Activated naive CD8-positive, alpha-beta T cell treated with anti-CD3 and anti-CD28 coated beads for 36 hours (primary cell): Measurements from ENCODE around the gene UBXN6. TPM values are rescaled to one million over a fixed set of nuclear protein-coding genes. Genes with fewer than 3 reads are reported as not detected.
A peak's percentile ranks its signal among the peaks of the same experiment; 100 is the strongest.

Experiments used
- DNase-seq: peaks from one replicate; pipeline ENCODE4 v3.0.0; 2021
- H3K27ac Mint-ChIP-seq: one replicate; pipeline ENCODE4 v1.8.0; 2022; ENCODE audit warnings: mild to moderate bottlenecking, moderate library complexity, mixed read lengths
- H3K27me3 Mint-ChIP-seq: one replicate; pipeline ENCODE4 v1.8.0; 2022; ENCODE audit warnings: mild to moderate bottlenecking, mixed read lengths
- H3K36me3 Mint-ChIP-seq: one replicate; pipeline ENCODE4 v1.8.0; 2021; ENCODE audit warnings: mild to moderate bottlenecking, mixed read lengths
- H3K4me1 Mint-ChIP-seq: one replicate; pipeline ENCODE4 v1.8.0; 2021; ENCODE audit warnings: mixed read lengths
- H3K4me3 Mint-ChIP-seq: one replicate; pipeline ENCODE4 v1.8.0; 2022; ENCODE audit warnings: mild to moderate bottlenecking, moderate library complexity, mixed read lengths
- H3K9me3 Mint-ChIP-seq: one replicate; pipeline ENCODE4 v1.8.0; 2022; ENCODE audit warnings: mixed read lengths
- total RNA-seq, 2 experiments: library from RNA; stranded (reverse); gene quantifications; one replicate each; pipeline ENCODE4 v1.2.3, GENCODE V29; 2021

The UBXN6 gene
- total RNA-seq, 2 experiments from 2014 or later: 37.0 to 37.8 TPM

GRCh38 chr19:4443188-4443587, 14.4 kb downstream of the UBXN6 start:
- H3K9me3 Mint-ChIP-seq: no peaks in the 10 kb centered on the region
- no peak overlapping the region for H3K27ac Mint-ChIP-seq
- H3K4me1 Mint-ChIP-seq: no peaks in the 10 kb centered on the region
- no peaks in the 10 kb centered on the region for H3K27me3 Mint-ChIP-seq
- DNase-seq: no peak
- no peak overlapping the region for H3K4me3 Mint-ChIP-seq
- peaks cover 22% of the 10 kb centered on the region for H3K36me3 Mint-ChIP-seq

GRCh38 chr19:4442819-4443146, 14.8 kb downstream of the UBXN6 start:
- Mint-ChIP-seq H3K36me3 (peaks cover 25% of the 10 kb centered on the region), H3K27ac (no peak overlapping the region), H3K27me3 (no peaks in the 10 kb centered on the region), H3K4me3 (no peak overlapping the region), H3K4me1 (no peaks in the 10 kb centered on the region), H3K9me3 (no peaks in the 10 kb centered on the region)
- no peak for DNase-seq

- DNase-seq: no peak
- Mint-ChIP-seq H3K27ac (peak overlapping the region; percentile 58), H3K4me1 (no peaks in the 10 kb centered on the region), H3K4me3 (no peak overlapping the region), H3K27me3 (no peaks in the 10 kb centered on the region), H3K9me3 (no peaks in the 10 kb centered on the region), H3K36me3 (peaks cover 25% of the 10 kb centered on the region)
Observed at GRCh38 chr19:4441994-4442818, 15.4 kb downstream of the UBXN6 start.

- Mint-ChIP-seq H3K27me3 (no peaks in the 10 kb centered on the region), H3K9me3 (no peaks in the 10 kb centered on the region), H3K4me3 (no peak overlapping the region), H3K4me1 (no peaks in the 10 kb centered on the region), H3K27ac (no peak overlapping the region), H3K36me3 (peaks cover 38% of the 10 kb centered on the region)
- DNase-seq: no peak
Observed at GRCh38 chr19:4439243-4439642, 18.4 kb downstream of the UBXN6 start.

- H3K27ac Mint-ChIP-seq: no peak overlapping the region
- no peaks in the 10 kb centered on the region for H3K27me3 Mint-ChIP-seq
- DNase-seq: no peak
- H3K4me3 Mint-ChIP-seq: no peak overlapping the region
- H3K9me3 Mint-ChIP-seq: no peaks in the 10 kb centered on the region
- H3K36me3 Mint-ChIP-seq: peaks cover 45% of the 10 kb centered on the region
- no peaks in the 10 kb centered on the region for H3K4me1 Mint-ChIP-seq
Observed at GRCh38 chr19:4437103-4437502, 20.5 kb downstream of the UBXN6 start.

GRCh38 chr19:4436231-4436630, 21.4 kb downstream of the UBXN6 start:
- Mint-ChIP-seq H3K9me3 (no peaks in the 10 kb centered on the region), H3K4me1 (no peaks in the 10 kb centered on the region), H3K4me3 (no peak overlapping the region), H3K27me3 (no peaks in the 10 kb centered on the region), H3K27ac (no peak overlapping the region), H3K36me3 (peaks cover 48% of the 10 kb centered on the region)
- DNase-seq: no peak

- no peaks in the 10 kb centered on the region for H3K4me1 Mint-ChIP-seq
- H3K9me3 Mint-ChIP-seq: no peaks in the 10 kb centered on the region
- DNase-seq: no peak
- H3K36me3 Mint-ChIP-seq: peaks cover 52% of the 10 kb centered on the region
- H3K27ac Mint-ChIP-seq: no peak overlapping the region
- H3K4me3 Mint-ChIP-seq: no peak overlapping the region
- no peaks in the 10 kb centered on the region for H3K27me3 Mint-ChIP-seq
Observed at GRCh38 chr19:4434391-4434790, 23.2 kb downstream of the UBXN6 start.

- no peaks in the 10 kb centered on the region for H3K4me1 Mint-ChIP-seq
- no peak overlapping the region for H3K4me3 Mint-ChIP-seq
- H3K27ac Mint-ChIP-seq: no peak overlapping the region
- H3K36me3 Mint-ChIP-seq: peaks cover 51% of the 10 kb centered on the region
- H3K9me3 Mint-ChIP-seq: no peaks in the 10 kb centered on the region
- no peak for DNase-seq
- no peaks in the 10 kb centered on the region for H3K27me3 Mint-ChIP-seq
Observed at GRCh38 chr19:4432918-4433506, 24.6 kb downstream of the UBXN6 start.

GRCh38 chr19:4431808-4432674, 25.6 kb downstream of the UBXN6 start:
- Mint-ChIP-seq H3K27ac (no peak overlapping the region), H3K4me3 (no peak overlapping the region), H3K4me1 (no peaks in the 10 kb centered on the region), H3K36me3 (peaks cover 50% of the 10 kb centered on the region), H3K27me3 (no peaks in the 10 kb centered on the region), H3K9me3 (no peaks in the 10 kb centered on the region)
- DNase-seq: no peak

- DNase-seq: no peak
- no peaks in the 10 kb centered on the region for H3K27me3 Mint-ChIP-seq
- H3K9me3 Mint-ChIP-seq: no peaks in the 10 kb centered on the region
- no peak overlapping the region for H3K4me3 Mint-ChIP-seq
- no peak overlapping the region for H3K27ac Mint-ChIP-seq
- H3K4me1 Mint-ChIP-seq: no peaks in the 10 kb centered on the region
- peaks cover 50% of the 10 kb centered on the region for H3K36me3 Mint-ChIP-seq
Observed at GRCh38 chr19:4431296-4431695, 26.3 kb downstream of the UBXN6 start.

GRCh38 chr19:4430760-4431159, 26.8 kb downstream of the UBXN6 start:
- no peaks in the 10 kb centered on the region for H3K27me3 Mint-ChIP-seq
- no peak for DNase-seq
- H3K9me3 Mint-ChIP-seq: no peaks in the 10 kb centered on the region
- no peak overlapping the region for H3K27ac Mint-ChIP-seq
- H3K36me3 Mint-ChIP-seq: peaks cover 52% of the 10 kb centered on the region
- no peaks in the 10 kb centered on the region for H3K4me1 Mint-ChIP-seq
- no peak overlapping the region for H3K4me3 Mint-ChIP-seq

GRCh38 chr19:4429771-4430171, 27.8 kb downstream of the UBXN6 start:
- Mint-ChIP-seq H3K9me3 (no peaks in the 10 kb centered on the region), H3K36me3 (peaks cover 49% of the 10 kb centered on the region), H3K4me3 (no peak overlapping the region), H3K27me3 (no peaks in the 10 kb centered on the region), H3K4me1 (no peaks in the 10 kb centered on the region), H3K27ac (no peak overlapping the region)
- DNase-seq: no peak

GRCh38 chr19:4429256-4429655, 28.3 kb downstream of the UBXN6 start:
- peaks cover 44% of the 10 kb centered on the region for H3K36me3 Mint-ChIP-seq

GRCh38 chr19:4428326-4428975, 29.1 kb downstream of the UBXN6 start:
- Mint-ChIP-seq H3K27ac (no peak overlapping the region), H3K4me1 (peaks cover 4% of the 10 kb centered on the region), H3K9me3 (no peaks in the 10 kb centered on the region), H3K27me3 (no peaks in the 10 kb centered on the region), H3K4me3 (no peak overlapping the region), H3K36me3 (peaks cover 44% of the 10 kb centered on the region)
- no peak for DNase-seq

More at GRCh38 chr19:4429256-4429655, 28.3 kb downstream of the UBXN6 start:
- no peak for DNase-seq
- no peak overlapping the region for H3K4me3 Mint-ChIP-seq
- H3K4me1 Mint-ChIP-seq: no peaks in the 10 kb centered on the region
- H3K9me3 Mint-ChIP-seq: no peaks in the 10 kb centered on the region
- no peak overlapping the region for H3K27ac Mint-ChIP-seq
- no peaks in the 10 kb centered on the region for H3K27me3 Mint-ChIP-seq

- Mint-ChIP-seq H3K27me3 (no peaks in the 10 kb centered on the region), H3K4me3 (no peak overlapping the region), H3K4me1 (peaks cover 8% of the 10 kb centered on the region), H3K27ac (no peak overlapping the region), H3K9me3 (no peaks in the 10 kb centered on the region), H3K36me3 (peaks cover 29% of the 10 kb centered on the region)
- DNase-seq: no peak
Observed at GRCh38 chr19:4425537-4425936, 32.1 kb downstream of the UBXN6 start.
